Prostate gland (tissue), 2 donors: ENCODE results near the gene DLG2. TPM values are rescaled to one million over a fixed set of nuclear protein-coding genes. Genes with fewer than 3 reads are reported as not detected.
"Not testable (repeated sequence)": the region's sequence is repeated elsewhere in the genome, so short reads cannot be mapped to it uniquely, and the experiment has no call there.

Source experiments
- DNase-seq: peaks from one replicate; pipeline ENCODE4 v3.0.0-alpha.2; 2019; ENCODE audit warnings: low spot score
- H3K27ac ChIP-seq, 2 donors: fragments of 200-600 bp; sonication (generic); 2 replicates each; pipeline ENCODE4 v1.5.1; 2017 to 2019
- H3K27me3 ChIP-seq: fragments of 200-600 bp; sonication (generic); replicated peaks from 2 replicates; pipeline ENCODE4 v1.5.1; 2019; ENCODE audit not compliant: insufficient read depth
- H3K36me3 ChIP-seq, 2 donors: fragments of 200-600 bp; sonication (generic); 1 replicate in 1 of 2; 2 replicates in 1 of 2; pipeline versions ENCODE4 v1.5.1 to v1.8.1; 2017 to 2019
- H3K4me1 ChIP-seq: fragments of 200-600 bp; sonication (generic); replicated peaks from 2 replicates; pipeline ENCODE4 v1.5.1; 2019
- H3K4me3 ChIP-seq, 2 donors: fragments of 200-600 bp; sonication (generic); 2 replicates each; pipeline ENCODE4 v1.5.1; 2017 to 2019
- H3K9me3 ChIP-seq: fragments of 200-600 bp; sonication (generic); 2 replicates; pipeline ENCODE4 v1.5.1; 2017
- POLR2A ChIP-seq: fragments of 450-650 bp; IDR thresholded peaks from one replicate; pipeline ENCODE4 v1.6.1; 2016; ENCODE audit warnings: antibody characterized with exemption, mild to moderate bottlenecking
- POLR2AphosphoS5 ChIP-seq: sonication (generic); formaldehyde crosslinking; IDR thresholded peaks from one replicate; pipeline ENCODE4 v1.6.1; 2017; ENCODE audit warnings: antibody characterized with exemption
- WGBS: methylation state at CpG from one replicate; pipeline ENCODE4 v1.1.5; 2018; 5-methylcytosine and 5-hydroxymethylcytosine counted together
- intact Hi-C: fragments of 100-400 bp; cut with DNase I; formaldehyde crosslinking; loops from one replicate; pipeline ENCODE4 v1.14.2; 2022
- total RNA-seq, 2 donors: library from RNA; depleted of rRNA; stranded (reverse); fragments of >200 nt; gene quantifications; one replicate each; pipeline ENCODE4 v1.1.0, GENCODE V29; 2016
- TF ChIP-seq, protein P1 (sequence below), 4 experiments: fragments of 200-600 bp in 2 of 4; fragments of 450-650 bp in 2 of 4; sonication (generic) in 2 of 4; IDR thresholded peaks; 1 replicate in 3 of 4; 2 replicates in 1 of 4; pipeline ENCODE4 v1.5.1; 2016 to 2019; ENCODE audit warnings: antibody characterized with exemption in 4 of 4, mild to moderate bottlenecking in 2 of 4, moderate library complexity in 2 of 4

The DLG2 gene
- total RNA-seq, 2 donors from 2014 or later = 9.8 to 16.2 TPM

DNA sequence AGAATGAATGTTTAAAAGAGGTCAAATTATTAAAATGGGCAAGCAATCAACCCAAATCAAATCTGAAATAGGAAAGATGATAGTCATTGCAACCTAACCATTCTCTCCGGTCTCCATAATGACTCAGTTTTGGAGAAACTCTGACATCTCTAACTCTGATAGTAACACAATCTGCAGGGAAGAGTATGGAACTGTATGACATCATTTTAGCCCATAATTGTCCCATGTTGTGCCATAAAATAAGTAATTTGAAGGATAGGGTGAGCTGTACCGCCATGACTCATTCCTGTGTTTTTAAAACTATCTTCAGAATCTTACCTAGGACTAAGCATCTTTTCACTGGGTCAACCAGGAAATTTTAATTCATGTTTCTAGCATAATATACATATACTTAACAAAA lies 350.8 kb downstream of the DLG2 start:
- H3K27me3 ChIP-seq = no peaks in the 10 kb centered on the region
- DNase-seq = no peak
- H3K4me1 ChIP-seq = no peaks in the 10 kb centered on the region
- H3K36me3 ChIP-seq = no peaks in the 10 kb centered on the region
- no peaks in the 10 kb centered on the region for H3K9me3 ChIP-seq
- intact Hi-C loops = no loop called here
- 90% methylated on average over 2 of the region's 2 CpGs for WGBS
- TF ChIP-seq POLR2AphosphoS5 = no peak
- TF ChIP-seq, protein P1, sequence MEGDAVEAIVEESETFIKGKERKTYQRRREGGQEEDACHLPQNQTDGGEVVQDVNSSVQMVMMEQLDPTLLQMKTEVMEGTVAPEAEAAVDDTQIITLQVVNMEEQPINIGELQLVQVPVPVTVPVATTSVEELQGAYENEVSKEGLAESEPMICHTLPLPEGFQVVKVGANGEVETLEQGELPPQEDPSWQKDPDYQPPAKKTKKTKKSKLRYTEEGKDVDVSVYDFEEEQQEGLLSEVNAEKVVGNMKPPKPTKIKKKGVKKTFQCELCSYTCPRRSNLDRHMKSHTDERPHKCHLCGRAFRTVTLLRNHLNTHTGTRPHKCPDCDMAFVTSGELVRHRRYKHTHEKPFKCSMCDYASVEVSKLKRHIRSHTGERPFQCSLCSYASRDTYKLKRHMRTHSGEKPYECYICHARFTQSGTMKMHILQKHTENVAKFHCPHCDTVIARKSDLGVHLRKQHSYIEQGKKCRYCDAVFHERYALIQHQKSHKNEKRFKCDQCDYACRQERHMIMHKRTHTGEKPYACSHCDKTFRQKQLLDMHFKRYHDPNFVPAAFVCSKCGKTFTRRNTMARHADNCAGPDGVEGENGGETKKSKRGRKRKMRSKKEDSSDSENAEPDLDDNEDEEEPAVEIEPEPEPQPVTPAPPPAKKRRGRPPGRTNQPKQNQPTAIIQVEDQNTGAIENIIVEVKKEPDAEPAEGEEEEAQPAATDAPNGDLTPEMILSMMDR (IDR thresholded peaks at IDR 0.05) = no peak
- TF ChIP-seq POLR2A = no peak
- no peak overlapping the region for H3K4me3 ChIP-seq
- H3K27ac ChIP-seq = no peak overlapping the region

DNA sequence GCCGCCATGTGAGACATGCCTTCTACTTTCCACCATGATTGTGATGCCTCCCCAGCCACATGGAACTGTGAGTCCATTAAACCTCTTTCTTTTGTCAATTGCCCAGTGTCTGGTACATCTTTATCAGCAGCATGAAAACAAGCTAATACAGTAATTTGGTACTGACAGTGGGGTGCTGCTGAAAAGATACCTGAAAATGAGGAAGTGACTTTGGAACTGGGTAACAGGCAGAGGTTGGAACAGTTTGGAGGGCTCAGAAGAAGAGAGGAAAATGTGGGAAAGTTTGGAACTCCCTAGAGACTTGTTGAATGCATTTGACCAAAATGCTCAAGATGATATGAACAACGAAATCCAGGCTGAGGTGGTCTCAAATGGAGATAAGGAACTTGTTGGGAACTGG lies 356.8 kb downstream of the DLG2 start:
- H3K27ac ChIP-seq, H3K4me1 ChIP-seq, H3K27me3 ChIP-seq, intact Hi-C loops, DNase-seq, H3K4me3 ChIP-seq, H3K9me3 ChIP-seq, H3K36me3 ChIP-seq: not testable (repeated sequence)
- whole genome bisulfite sequencing = 91% methylated on average over 2 of the region's 2 CpGs

DNA sequence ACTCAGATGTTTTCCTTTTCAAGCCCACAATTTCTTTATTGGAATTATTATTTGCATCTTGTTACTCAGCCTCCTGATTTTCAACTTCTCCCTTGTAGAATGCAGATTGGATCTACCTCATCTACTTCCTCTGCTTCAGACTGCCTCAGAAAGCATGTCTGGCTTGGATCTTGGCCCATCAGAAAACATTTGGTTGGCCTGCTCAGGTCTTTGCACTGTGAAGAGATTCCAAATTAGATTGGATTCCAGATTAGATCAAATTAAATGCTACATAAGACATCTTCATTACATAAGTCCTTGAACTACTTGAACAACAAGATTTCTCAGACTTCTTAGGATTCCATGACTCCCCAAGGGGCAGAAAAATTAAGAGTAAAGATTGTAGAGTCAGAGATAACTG lies 358.0 kb downstream of the DLG2 start:
- Histone ChIP-seq H3K9me3 (no peaks in the 10 kb centered on the region), H3K4me3 (no peak overlapping the region), H3K27me3 (no peaks in the 10 kb centered on the region), H3K4me1 (no peaks in the 10 kb centered on the region), H3K36me3 (no peaks in the 10 kb centered on the region), H3K27ac (no peak overlapping the region)
- TF ChIP-seq POLR2AphosphoS5 (no peak), POLR2A (no peak)
- TF ChIP-seq, protein P1 (IDR thresholded peaks at IDR 0.05) = no peak
- DNase-seq = no peak
- intact Hi-C loops = no loop called here

DNA sequence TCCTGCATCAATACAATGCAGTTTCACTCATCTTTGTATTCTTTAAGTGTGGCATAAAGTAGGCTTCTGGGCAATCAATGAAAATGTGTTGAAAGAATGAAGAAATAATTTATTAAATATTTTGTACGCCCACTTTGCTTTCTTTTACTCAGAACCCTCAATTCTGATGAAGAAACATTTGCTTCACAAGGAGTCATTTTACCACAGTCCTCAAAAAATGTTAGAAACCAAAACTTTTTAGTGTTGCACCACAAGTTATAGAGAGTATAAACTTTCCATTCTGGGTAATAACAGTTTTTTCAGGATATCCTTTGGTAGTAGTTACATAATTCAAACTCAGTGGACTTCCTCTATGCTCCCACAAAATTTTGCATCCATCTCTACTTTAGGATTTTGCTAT lies 360.5 kb downstream of the DLG2 start:
- Histone ChIP-seq H3K9me3 (no peaks in the 10 kb centered on the region), H3K27ac (no peak overlapping the region), H3K4me1 (no peaks in the 10 kb centered on the region), H3K4me3 (no peak overlapping the region), H3K27me3 (no peaks in the 10 kb centered on the region), H3K36me3 (no peaks in the 10 kb centered on the region)
- intact Hi-C loops = no loop called here
- 98% methylated on average over 1 of the region's 1 CpG for WGBS
- no peak for DNase-seq
- TF ChIP-seq POLR2AphosphoS5 = no peak
- TF ChIP-seq, protein P1 (IDR thresholded peaks at IDR 0.05) = no peak
- TF ChIP-seq POLR2A = no peak

DNA sequence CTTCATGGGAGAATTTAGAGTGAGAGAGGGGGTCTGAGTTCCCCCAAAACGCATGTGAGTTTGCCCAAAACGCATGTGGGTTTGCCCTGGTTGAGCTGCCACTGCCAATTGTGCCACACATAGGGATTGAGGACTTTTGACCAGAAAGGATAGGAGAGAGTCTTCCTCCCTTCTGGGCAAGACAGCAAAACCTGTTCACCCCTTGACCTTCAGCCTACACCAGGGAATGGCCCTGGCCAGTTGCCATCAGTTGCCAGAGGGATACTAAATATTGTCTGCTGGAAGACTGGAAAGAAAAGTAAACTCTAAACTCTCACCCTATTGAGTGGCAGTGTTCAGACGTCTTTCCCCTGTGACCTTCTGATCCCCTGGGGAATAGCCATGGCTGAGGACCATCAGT lies 363.8 kb downstream of the DLG2 start:
- Histone ChIP-seq H3K9me3 (no peaks in the 10 kb centered on the region), H3K27me3 (no peaks in the 10 kb centered on the region), H3K36me3 (no peaks in the 10 kb centered on the region), H3K4me3 (no peak overlapping the region), H3K27ac (no peak overlapping the region), H3K4me1 (no peaks in the 10 kb centered on the region)
- no peak for DNase-seq
- WGBS = 86% methylated on average over 3 of the region's 3 CpGs
- intact Hi-C loops = no loop called here
- no peak for TF ChIP-seq POLR2AphosphoS5
- TF ChIP-seq, protein P1 (IDR thresholded peaks at IDR 0.05) = no peak
- TF ChIP-seq POLR2A = no peak

DNA sequence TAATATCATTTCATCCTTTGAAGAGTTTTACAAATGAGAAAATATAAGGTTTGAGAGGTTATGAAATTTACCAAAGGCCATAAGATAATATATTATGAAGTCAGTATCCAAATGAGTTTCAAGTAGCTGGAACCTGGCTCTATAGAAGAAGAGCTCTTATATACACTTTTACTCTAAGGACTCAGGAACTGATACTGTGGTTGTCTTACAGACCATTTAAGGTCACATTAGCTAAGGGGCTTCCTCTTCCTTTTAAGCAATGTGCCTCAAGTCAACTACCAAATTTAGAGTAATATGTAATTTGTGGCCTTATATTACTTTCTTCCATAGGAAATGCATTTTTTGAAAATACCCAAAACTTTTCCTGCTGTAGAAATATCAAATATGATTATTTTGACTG lies 369.3 kb downstream of the DLG2 start:
- TF ChIP-seq POLR2AphosphoS5 = no peak
- TF ChIP-seq POLR2A = no peak
- TF ChIP-seq, protein P1 (IDR thresholded peaks at IDR 0.05) = no peak
- Histone ChIP-seq H3K4me1 (no peaks in the 10 kb centered on the region), H3K27me3 (no peaks in the 10 kb centered on the region)

More for the DNA sequence above, 369.3 kb downstream of the DLG2 start:
- intact Hi-C loops = no loop called here
- no peaks in the 10 kb centered on the region for H3K9me3 ChIP-seq
- no peak overlapping the region for H3K27ac ChIP-seq
- H3K4me3 ChIP-seq = no peak overlapping the region
- H3K36me3 ChIP-seq = no peaks in the 10 kb centered on the region
- DNase-seq = no peak
